DOHH2 (cell line): ENCODE measurements around the gene ATP11A.

Source experiments
- H3F3A ChIP-seq: fragments of 200-600 bp; sonication (generic), shearing (Covaris generic); 2 replicates; pipeline ENCODE4 v1.6.0; 2016; ENCODE audit warnings: antibody characterized with exemption, mild to moderate bottlenecking; ENCODE audit not compliant: control insufficient read depth, insufficient read depth
- H3K27ac ChIP-seq: fragments of 200-600 bp; sonication (generic); 2 replicates; pipeline ENCODE4 v1.5.1; 2014; ENCODE audit warnings: low read depth, mild to moderate bottlenecking, low read length, moderate library complexity
- H3K27me3 ChIP-seq: fragments of 200-600 bp; sonication (generic); 2 replicates; pipeline ENCODE4 v1.6.1; 2014; ENCODE audit warnings: mild to moderate bottlenecking, low read length, mixed read lengths; ENCODE audit not compliant: control insufficient read depth
- H3K36me3 ChIP-seq: fragments of 200-600 bp; sonication (generic); 2 replicates; pipeline ENCODE4 v1.6.1; 2014; ENCODE audit warnings: mild to moderate bottlenecking, low read length, moderate library complexity, mixed read lengths; ENCODE audit not compliant: control insufficient read depth
- H3K4me1 ChIP-seq: fragments of 200-600 bp; sonication (generic); 2 replicates; pipeline ENCODE4 v1.6.1; 2014; ENCODE audit warnings: mild to moderate bottlenecking, low read length, mixed read lengths; ENCODE audit not compliant: control insufficient read depth
- H3K4me2 ChIP-seq: fragments of 200-600 bp; sonication (generic); 2 replicates; pipeline ENCODE4 v1.6.0; 2014; ENCODE audit warnings: mild to moderate bottlenecking, low read length, moderate library complexity
- H3K4me3 ChIP-seq: fragments of 200-600 bp; sonication (generic); 2 replicates; pipeline ENCODE4 v1.5.1; 2014; ENCODE audit warnings: mild to moderate bottlenecking, low read length, mixed read lengths
- H3K79me2 ChIP-seq: fragments of 200-600 bp; sonication (generic); 2 replicates; pipeline ENCODE4 v1.6.1; 2014; ENCODE audit warnings: mild to moderate bottlenecking, low read length, mixed read lengths; ENCODE audit not compliant: control insufficient read depth
- H3K9me2 ChIP-seq: fragments of 200-600 bp; sonication (generic); replicated peaks from 2 replicates; pipeline ENCODE4 v1.6.1; 2014; ENCODE audit warnings: mild to moderate bottlenecking, low read length, mixed read lengths; ENCODE audit not compliant: control insufficient read depth
- H3K9me3 ChIP-seq: fragments of 200-600 bp; sonication (generic); 2 replicates; pipeline ENCODE4 v1.6.1; 2014; ENCODE audit warnings: antibody characterized with exemption, low read length, mixed read lengths; ENCODE audit not compliant: control insufficient read depth, insufficient read depth
- H4K20me1 ChIP-seq: fragments of 200-600 bp; sonication (generic); 2 replicates; pipeline ENCODE4 v1.6.0; 2014; ENCODE audit warnings: low read depth, mild to moderate bottlenecking, antibody characterized with exemption, low read length, moderate library complexity; ENCODE audit not compliant: control insufficient read depth, insufficient read depth
- EZH2phosphoT487 ChIP-seq: fragments of 200-600 bp; sonication (generic); IDR thresholded peaks from 2 replicates; pipeline ENCODE4 v1.6.1; 2017; ENCODE audit warnings: borderline replicate concordance, mild to moderate bottlenecking, antibody characterized with exemption, low read length, moderate library complexity, mixed read lengths
- TF ChIP-seq, protein P1 (sequence below): fragments of 200-600 bp; sonication (generic); IDR thresholded peaks from one replicate; pipeline ENCODE4 v1.5.1; 2014; ENCODE audit warnings: antibody characterized with exemption, mild to moderate bottlenecking, low read depth, low read length; ENCODE audit not compliant: poor library complexity, severe bottlenecking

ATP11A gene

DNA sequence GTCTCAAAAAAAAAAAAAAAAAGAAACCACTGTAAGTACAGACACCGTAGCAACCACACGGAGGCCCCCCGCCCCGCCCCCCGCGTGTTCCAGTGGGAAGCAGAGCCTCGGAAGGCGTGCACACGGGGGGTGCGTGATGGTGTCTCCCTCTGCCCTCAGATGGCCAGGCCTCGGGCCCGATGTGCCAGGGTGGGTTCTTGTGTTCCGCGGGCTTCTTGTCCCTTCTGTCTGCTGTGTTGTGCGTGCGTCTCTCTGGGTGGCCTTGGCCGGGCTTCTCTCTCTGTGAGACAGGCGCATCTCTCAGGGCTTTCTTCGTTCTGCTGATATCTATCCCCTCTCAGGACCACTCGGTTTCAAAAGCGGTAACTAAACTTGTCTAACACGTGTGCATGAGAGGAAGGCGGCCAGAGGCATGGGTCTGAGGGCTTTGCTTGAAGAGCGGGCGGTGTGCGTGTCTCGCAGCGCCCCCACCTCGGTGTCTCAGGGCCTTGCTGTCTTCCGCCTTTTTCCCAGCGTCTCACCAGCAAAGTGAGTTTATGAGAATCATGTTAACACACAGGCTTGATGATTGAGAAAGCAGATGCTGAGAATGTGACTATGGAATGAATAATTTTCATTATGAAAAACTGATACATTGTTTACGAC lies 12.6 kb downstream of the ATP11A start:
- H3K36me3 ChIP-seq = no peaks in the 10 kb centered on the region
- no peak for TF ChIP-seq EZH2phosphoT487
- TF ChIP-seq, protein P1, sequence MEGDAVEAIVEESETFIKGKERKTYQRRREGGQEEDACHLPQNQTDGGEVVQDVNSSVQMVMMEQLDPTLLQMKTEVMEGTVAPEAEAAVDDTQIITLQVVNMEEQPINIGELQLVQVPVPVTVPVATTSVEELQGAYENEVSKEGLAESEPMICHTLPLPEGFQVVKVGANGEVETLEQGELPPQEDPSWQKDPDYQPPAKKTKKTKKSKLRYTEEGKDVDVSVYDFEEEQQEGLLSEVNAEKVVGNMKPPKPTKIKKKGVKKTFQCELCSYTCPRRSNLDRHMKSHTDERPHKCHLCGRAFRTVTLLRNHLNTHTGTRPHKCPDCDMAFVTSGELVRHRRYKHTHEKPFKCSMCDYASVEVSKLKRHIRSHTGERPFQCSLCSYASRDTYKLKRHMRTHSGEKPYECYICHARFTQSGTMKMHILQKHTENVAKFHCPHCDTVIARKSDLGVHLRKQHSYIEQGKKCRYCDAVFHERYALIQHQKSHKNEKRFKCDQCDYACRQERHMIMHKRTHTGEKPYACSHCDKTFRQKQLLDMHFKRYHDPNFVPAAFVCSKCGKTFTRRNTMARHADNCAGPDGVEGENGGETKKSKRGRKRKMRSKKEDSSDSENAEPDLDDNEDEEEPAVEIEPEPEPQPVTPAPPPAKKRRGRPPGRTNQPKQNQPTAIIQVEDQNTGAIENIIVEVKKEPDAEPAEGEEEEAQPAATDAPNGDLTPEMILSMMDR = no peak
- H3K4me1 ChIP-seq = no peaks in the 10 kb centered on the region
- H3K9me2 ChIP-seq = no peaks in the 10 kb centered on the region
- H3F3A ChIP-seq = no peaks in the 10 kb centered on the region
- H3K9me3 ChIP-seq = no peaks in the 10 kb centered on the region
- H3K27ac ChIP-seq = no peak overlapping the region
- H3K4me2 ChIP-seq = no peak overlapping the region
- H3K27me3 ChIP-seq = no peaks in the 10 kb centered on the region
- no peak overlapping the region for H3K4me3 ChIP-seq
- peaks cover 18% of the 10 kb centered on the region; the same call in 1 of the 2 replicates for H4K20me1 ChIP-seq
- peaks cover 86% of the 10 kb centered on the region for H3K79me2 ChIP-seq

DNA sequence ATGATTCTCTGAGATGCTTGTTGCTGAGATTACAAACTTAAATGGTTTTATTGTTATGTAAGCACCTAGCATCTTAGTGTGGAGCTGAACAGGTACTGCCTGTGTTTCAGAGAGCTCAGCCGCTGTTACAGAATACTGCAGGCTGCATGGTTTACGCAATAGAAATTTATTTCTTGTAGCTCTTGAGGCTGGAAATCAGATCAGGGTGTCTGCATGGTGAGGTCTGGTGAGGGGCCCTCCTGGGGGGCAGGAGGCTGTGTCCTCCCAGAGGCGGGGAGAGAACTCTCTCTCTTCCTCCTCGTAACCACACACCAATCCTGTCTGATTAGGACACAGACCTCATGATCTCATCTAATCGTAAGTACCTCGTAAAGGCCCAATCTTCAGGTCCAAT lies 13.1 kb downstream of the ATP11A start:
- no peak overlapping the region for H3K4me3 ChIP-seq
- no peaks in the 10 kb centered on the region for H3F3A ChIP-seq
- no peaks in the 10 kb centered on the region for H3K9me3 ChIP-seq
- no peaks in the 10 kb centered on the region for H3K27me3 ChIP-seq
- H3K79me2 ChIP-seq = peaks cover 82% of the 10 kb centered on the region
- peaks cover 18% of the 10 kb centered on the region; the same call in 1 of the 2 replicates for H4K20me1 ChIP-seq
- H3K9me2 ChIP-seq = no peaks in the 10 kb centered on the region
- no peak overlapping the region for H3K4me2 ChIP-seq
- no peaks in the 10 kb centered on the region for H3K36me3 ChIP-seq
- H3K27ac ChIP-seq = no peak overlapping the region
- H3K4me1 ChIP-seq = no peaks in the 10 kb centered on the region
- TF ChIP-seq EZH2phosphoT487 = no peak
- TF ChIP-seq, protein P1 = no peak

DNA sequence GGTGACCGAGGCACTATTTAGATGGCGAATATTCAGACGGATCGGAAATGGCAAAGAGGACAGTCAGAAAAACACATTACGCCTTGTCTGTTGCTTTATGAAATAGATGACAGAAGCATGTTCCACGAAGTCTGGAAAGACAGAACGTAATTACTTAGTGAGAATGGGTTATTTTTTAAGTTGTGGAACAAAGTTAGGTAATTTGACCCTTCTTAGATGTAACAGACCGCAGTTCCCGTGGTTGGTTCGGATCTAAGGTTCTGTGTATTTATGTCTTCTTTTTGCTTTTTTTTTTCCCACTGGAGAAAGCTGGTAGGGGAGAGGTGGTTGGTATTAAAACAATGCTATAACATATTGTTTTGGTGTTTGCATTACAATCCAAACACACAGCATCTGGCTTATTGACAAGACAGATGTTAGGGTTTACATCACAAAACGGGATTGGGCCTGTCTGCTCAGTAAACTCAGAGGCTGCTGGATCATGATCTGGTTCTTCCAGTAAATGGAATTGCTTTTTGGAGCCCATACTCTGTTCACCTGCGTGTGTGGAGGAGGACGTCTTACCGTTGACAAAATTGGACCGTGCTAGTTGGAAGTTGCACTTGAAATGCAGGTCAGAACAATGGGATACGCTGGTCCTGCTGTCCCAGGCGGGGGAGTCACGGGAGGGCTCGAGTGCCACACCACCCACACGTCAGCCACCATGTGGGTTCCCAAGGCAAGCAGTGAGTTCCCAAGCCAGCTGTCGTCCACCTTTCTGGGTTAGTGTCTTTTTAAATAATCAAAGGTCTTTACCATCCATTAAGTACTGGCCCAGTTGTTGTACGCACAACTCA lies 13.8 kb downstream of the ATP11A start:
- no peak for TF ChIP-seq EZH2phosphoT487
- TF ChIP-seq, protein P1 = no peak
- H3K79me2 ChIP-seq = peaks cover 82% of the 10 kb centered on the region
- H3K27me3 ChIP-seq = no peaks in the 10 kb centered on the region
- H3K36me3 ChIP-seq = no peaks in the 10 kb centered on the region
- no peaks in the 10 kb centered on the region for H3F3A ChIP-seq
- no peaks in the 10 kb centered on the region for H3K4me1 ChIP-seq
- H3K4me3 ChIP-seq = no peak overlapping the region
- H4K20me1 ChIP-seq = peaks cover 18% of the 10 kb centered on the region; the same call in 1 of the 2 replicates
- no peaks in the 10 kb centered on the region for H3K9me3 ChIP-seq
- H3K27ac ChIP-seq = no peak overlapping the region
- no peak overlapping the region for H3K4me2 ChIP-seq
- H3K9me2 ChIP-seq = no peaks in the 10 kb centered on the region
